GM18519 (cell line): ENCODE results near the gene DBR1.
"Not testable (repeated sequence)": the region's sequence is repeated elsewhere in the genome, so short reads cannot be mapped to it uniquely, and the experiment has no call there.

Source experiments
- ATAC-seq: cut with Tn5 transposase; IDR thresholded peaks from one replicate; pipeline ENCODE4 v1.9.1; 2021; ENCODE audit warnings: mild to moderate bottlenecking, moderate library complexity; ENCODE audit not compliant: unreplicated experiment, low FRiP score

The DBR1 gene

GRCh38 chr3:138187296-138188012 lies 12.7 kb upstream of the DBR1 start, which contains the start of gene ARMC8:
TSS of gene ARMC8 (plus strand) at chr3:138187301. CDS start at chr3:138187555, 254 bp downstream.
- ATAC-seq: peak; percentile 16

GRCh38 chr3:138186803-138187295 lies 12.1 kb upstream of the DBR1 start:
- ATAC-seq: peak; percentile 91

GRCh38 chr3:138186221-138186620 lies 11.5 kb upstream of the DBR1 start:
- no peak for ATAC-seq

GRCh38 chr3:138184994-138185393 lies 10.3 kb upstream of the DBR1 start:
- no peak for ATAC-seq

- ATAC-seq: peak; percentile 70
Observed at GRCh38 chr3:138180375-138181029, 5.8 kb upstream of the DBR1 start.

GRCh38 chr3:138173769-138174420 lies 826 bp downstream of the DBR1 start:
- ATAC-seq: no peak

GRCh38 chr3:138172625-138173024 lies 2.1 kb downstream of the DBR1 start:
- ATAC-seq: no peak

- ATAC-seq: no peak
Observed at GRCh38 chr3:138165061-138165460, 9.7 kb downstream of the DBR1 start.

GRCh38 chr3:138157743-138158142 lies 17.0 kb downstream of the DBR1 start:
- no peak for ATAC-seq

- no peak for ATAC-seq
Observed at GRCh38 chr3:138154534-138154933, 20.2 kb downstream of the DBR1 start.

GRCh38 chr3:138148503-138148902 lies 26.2 kb downstream of the DBR1 start:
- no peak for ATAC-seq

- ATAC-seq: not testable (repeated sequence)
Observed at GRCh38 chr3:138142181-138142580, 32.5 kb downstream of the DBR1 start.

GRCh38 chr3:138140940-138141339 lies 33.8 kb downstream of the DBR1 start:
- no peak for ATAC-seq

GRCh38 chr3:138139691-138140090 lies 35.0 kb downstream of the DBR1 start:
- ATAC-seq: no peak

- ATAC-seq: no peak
Observed at GRCh38 chr3:138137861-138138260, 36.9 kb downstream of the DBR1 start.

- no peak for ATAC-seq
Observed at GRCh38 chr3:138136201-138136600, 38.5 kb downstream of the DBR1 start.

- no peak for ATAC-seq
Observed at GRCh38 chr3:138135833-138136194, 38.9 kb downstream of the DBR1 start.

GRCh38 chr3:138135146-138135832 lies 39.4 kb downstream of the DBR1 start:
- no peak for ATAC-seq

- no peak for ATAC-seq
Observed at GRCh38 chr3:138132239-138132638, 42.5 kb downstream of the DBR1 start, which contains the start of gene A4GNT. TSS of gene A4GNT (minus strand) at chr3:138132390. CDS start at chr3:138131256, 1,134 bp downstream.

- ATAC-seq: no peak
Observed at GRCh38 chr3:138127636-138128365, 46.9 kb downstream of the DBR1 start.
